COLO668 (cell line): ENCODE data around the gene SPDYE11.
"Not testable (repeated sequence)": the region's sequence is repeated elsewhere in the genome, so short reads cannot be mapped to it uniquely, and the experiment has no call there.

Source experiments
- DNase-seq: peaks from one replicate; lab custom pipeline; 2025; ENCODE audit not compliant: unreplicated experiment; lab: John Stamatoyannopoulos, UW

SPDYE11 gene

GRCh38 chr7:73057811-73058210, at the start of gene SPDYE11:
Gene SPDYE11 (minus strand): TSS chr7:73057911. CDS start chr7:73056111, 1,800 bp downstream.
- DNase-seq: not testable (repeated sequence)

GRCh38 chr7:73085938-73086337, 28.2 kb upstream of the SPDYE11 start, which contains the start of gene SPDYE9:
Gene SPDYE9 (minus strand): TSS chr7:73086038. CDS start chr7:73084238, 1,800 bp downstream.
- DNase-seq: not testable (repeated sequence)

- DNase-seq: not testable (repeated sequence)
Measured at GRCh38 chr7:73029666-73030065, 28.0 kb downstream of the SPDYE11 start, which contains the start of gene SPDYE8. Gene SPDYE8 (minus strand): TSS chr7:73029766. CDS start chr7:73027966, 1,800 bp downstream.

- not testable (repeated sequence) for DNase-seq
Measured at GRCh38 chr7:73006491-73006890, 51.2 kb downstream of the SPDYE11 start.

GRCh38 chr7:73005693-73006447, 51.8 kb downstream of the SPDYE11 start:
- DNase-seq: not testable (repeated sequence)

GRCh38 chr7:73005356-73005692, 52.4 kb downstream of the SPDYE11 start:
- not testable (repeated sequence) for DNase-seq

- DNase-seq: not testable (repeated sequence)
Measured at GRCh38 chr7:72997887-72998468, 59.7 kb downstream of the SPDYE11 start.
